Activated CD8-positive, alpha-beta memory T cell treated with anti-CD3 and anti-CD28 coated beads, Interleukin-2, amount 10 ng/mL, durations not matched to agents 7 days and 5 days (primary cell): ENCODE results near the gene TSPOAP1. TPM values are rescaled to one million over a fixed set of nuclear protein-coding genes. Genes with fewer than 3 reads are reported as not detected.

Source experiments
- ATAC-seq: fragments of 150-1000 bp; cut with Tn5 transposase; one replicate; pipeline ENCODE4 v1.10.0; 2021; ENCODE audit warnings: moderate library complexity
- CTCF ChIA-PET: fragments of 350-600 bp; sonication (Branson Sonifier 250); formaldehyde crosslinking; loops from one replicate; lab custom pipeline; 2021; ENCODE audit warnings: antibody characterized with exemption; lab: Charles Lee
- DNase-seq: peaks from one replicate; pipeline ENCODE4 v3.0.0-alpha.2; 2020
- H3K27ac Mint-ChIP-seq: one replicate; pipeline ENCODE4 v1.8.0; 2021; ENCODE audit warnings: mild to moderate bottlenecking, mixed read lengths
- H3K27me3 Mint-ChIP-seq: one replicate; pipeline ENCODE4 v1.8.0; 2021; ENCODE audit warnings: mixed read lengths
- H3K36me3 Mint-ChIP-seq: one replicate; pipeline ENCODE4 v1.8.0; 2021; ENCODE audit warnings: mild to moderate bottlenecking, mixed read lengths
- H3K4me1 Mint-ChIP-seq: one replicate; pipeline ENCODE4 v1.8.0; 2021; ENCODE audit warnings: mixed read lengths
- H3K4me3 Mint-ChIP-seq: one replicate; pipeline ENCODE4 v1.8.0; 2021; ENCODE audit warnings: mild to moderate bottlenecking, moderate library complexity, mixed read lengths
- H3K9me3 Mint-ChIP-seq: one replicate; pipeline ENCODE4 v1.8.0; 2022; ENCODE audit warnings: low read depth, mixed read lengths
- total RNA-seq, 2 experiments: library from RNA; stranded (reverse); gene quantifications; one replicate each; pipeline ENCODE4 v1.2.3, GENCODE V29; 2021

Gene TSPOAP1
- total RNA-seq, 2 experiments from 2014 or later = 25.6 to 66.3 TPM

DNA sequence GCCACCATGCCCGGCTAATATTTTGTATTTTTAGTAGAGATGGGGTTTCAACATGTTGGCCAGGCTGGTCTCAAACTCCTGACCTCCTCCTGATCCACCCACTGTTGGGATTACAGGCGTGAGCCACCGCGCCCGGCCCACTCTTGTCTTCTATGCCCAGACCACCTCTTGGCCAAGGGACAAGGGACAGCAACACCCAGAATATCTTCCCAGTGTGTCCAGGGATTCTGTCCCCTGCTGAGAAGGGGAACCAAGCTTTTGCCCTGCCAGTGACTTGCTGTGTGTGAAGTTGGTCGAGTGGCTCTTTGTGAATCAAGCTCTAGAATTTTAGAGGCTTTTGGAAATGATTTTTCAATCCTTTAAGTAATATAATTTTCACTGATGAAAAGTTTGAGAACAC, 46.2 kb downstream of the TSPOAP1 start:
- Mint-ChIP-seq H3K36me3 (no peaks in the 10 kb centered on the region), H3K4me3 (no peak overlapping the region), H3K4me1 (peaks cover 5% of the 10 kb centered on the region), H3K27ac (no peak overlapping the region), H3K9me3 (no peaks in the 10 kb centered on the region), H3K27me3 (peaks cover 42% of the 10 kb centered on the region)
- DNase-seq (peak; percentile 16), ATAC-seq (no peak)
- CTCF ChIA-PET = interaction anchor here (0.7 kb wide), 1 partner anchor 846 kb away, joined by 3 read pairs; no protein-coding TSS in a partner anchor

DNA sequence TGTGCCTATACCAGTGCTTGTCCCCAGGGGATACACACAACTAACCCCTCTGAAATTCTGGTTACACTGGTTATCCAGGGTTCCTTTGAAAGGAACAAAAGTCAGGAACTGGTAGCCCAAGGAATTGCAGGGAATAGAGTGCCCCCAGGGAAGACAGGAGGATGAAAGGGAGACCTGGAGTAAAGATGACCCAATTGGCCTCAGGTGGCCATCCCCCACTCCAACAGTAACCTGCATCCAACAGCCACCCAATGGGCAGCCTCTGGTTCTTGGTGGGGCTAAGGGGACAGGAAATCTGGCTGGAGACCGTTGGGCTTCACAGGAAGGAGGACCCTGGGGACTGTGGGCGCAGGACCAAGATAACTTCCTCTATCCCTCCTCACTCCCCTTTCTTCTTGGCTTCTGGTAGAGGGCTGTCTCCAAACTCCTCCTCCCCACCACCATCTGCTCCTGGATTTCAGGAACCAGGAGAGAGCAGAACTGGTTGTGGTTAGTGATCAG, 47.0 kb downstream of the TSPOAP1 start:
- peaks cover 5% of the 10 kb centered on the region for H3K4me1 Mint-ChIP-seq
- H3K27ac Mint-ChIP-seq = no peak overlapping the region
- CTCF ChIA-PET = no interaction called here
- H3K27me3 Mint-ChIP-seq = peaks cover 44% of the 10 kb centered on the region
- H3K9me3 Mint-ChIP-seq = no peaks in the 10 kb centered on the region
- DNase-seq = peak; percentile 28
- H3K36me3 Mint-ChIP-seq = no peaks in the 10 kb centered on the region
- no peak for ATAC-seq
- no peak overlapping the region for H3K4me3 Mint-ChIP-seq

DNA sequence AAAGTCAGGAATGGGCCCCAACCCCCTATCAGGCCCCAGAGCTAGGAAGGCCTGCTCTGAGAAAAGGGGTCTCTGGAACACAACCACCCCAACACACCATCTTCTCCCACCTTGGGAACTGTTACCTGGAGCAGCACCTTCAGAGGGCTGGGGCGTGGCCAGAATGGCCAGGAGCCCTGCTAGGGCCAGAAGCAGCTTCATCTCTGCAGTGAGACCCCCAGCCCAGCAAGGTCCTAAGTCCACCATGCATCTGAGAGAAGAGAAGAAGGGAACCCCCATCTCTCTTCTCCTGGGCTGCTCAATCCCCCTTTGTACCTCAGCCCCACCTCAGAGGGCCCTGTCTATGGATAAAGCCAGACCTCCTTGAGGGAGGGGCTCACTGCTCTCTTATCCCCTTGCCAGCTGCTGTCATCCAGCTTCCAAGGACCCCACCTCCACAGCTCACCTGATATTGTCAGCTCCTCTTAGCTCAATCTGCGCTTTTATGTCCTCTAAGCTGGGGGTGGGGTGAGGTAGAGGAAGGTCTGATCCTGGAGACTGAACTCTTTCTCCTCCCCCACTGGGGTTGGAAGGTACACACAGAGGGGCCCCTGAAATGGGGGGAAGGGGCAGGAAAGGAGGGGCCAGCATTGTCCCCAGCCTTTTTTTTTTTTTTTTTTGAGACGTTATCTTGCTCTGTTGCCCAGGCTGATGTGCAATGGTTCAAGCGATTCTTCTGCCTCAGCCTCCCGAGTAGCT, 47.9 kb downstream of the TSPOAP1 start, which contains the start of gene MPO:
MPO (minus strand) TSS at position 456 of the 738 bp plus-strand sequence; CDS start at position 279, 177 bp downstream.
- ATAC-seq (no peak), DNase-seq (peak; percentile 33)
- Mint-ChIP-seq H3K4me3 (no peak within 1 kb of the TSS), H3K36me3 (no peaks in the 10 kb centered on the region), H3K9me3 (no peaks in the 10 kb centered on the region), H3K27ac (no peak within 1 kb of the TSS), H3K27me3 (peaks cover 49% of the 10 kb centered on the region), H3K4me1 (peaks cover 5% of the 10 kb centered on the region)
- CTCF ChIA-PET = interaction anchor here (1.4 kb wide), 1 partner anchor 31 kb away, joined by 4 read pairs; no protein-coding TSS in a partner anchor

DNA sequence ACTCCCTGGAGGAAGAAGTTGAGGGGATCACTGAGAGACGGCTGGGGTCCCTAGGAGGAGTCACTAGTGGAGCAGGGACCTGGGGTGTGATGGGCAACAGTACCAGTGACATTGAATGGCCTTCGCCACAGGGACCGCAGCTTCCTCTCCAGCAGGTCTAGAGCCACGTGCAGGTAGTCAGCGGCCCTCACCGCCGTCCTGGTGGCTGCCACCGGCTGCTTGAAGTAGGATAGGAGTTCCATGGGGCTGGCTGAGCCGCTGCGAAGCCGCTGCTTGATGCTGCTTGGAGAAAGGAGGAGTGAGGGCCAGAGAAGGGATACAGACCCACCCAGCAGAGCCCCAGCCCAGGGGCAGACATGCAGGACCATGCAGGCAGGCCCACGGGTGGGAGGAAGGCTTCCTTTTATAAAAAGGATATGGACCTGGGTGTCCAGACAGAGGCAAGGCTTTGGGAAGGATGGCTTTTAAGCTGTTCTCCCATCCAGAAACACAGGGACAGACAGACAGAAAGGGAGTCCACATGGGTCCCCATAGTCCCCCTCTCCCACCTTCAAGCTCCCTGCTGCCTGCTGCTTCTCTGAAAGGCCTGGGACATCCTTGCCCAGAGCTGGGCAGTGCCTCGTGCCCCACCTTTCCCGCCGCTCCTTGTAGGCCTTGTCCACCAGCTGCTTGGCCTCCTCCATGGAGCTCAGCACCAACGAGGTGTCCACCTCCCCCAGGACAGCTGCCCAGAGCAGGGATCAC, 48.7 kb downstream of the TSPOAP1 start:
- CTCF ChIA-PET = interaction anchor here (1.4 kb wide), 1 partner anchor 30 kb away, joined by 4 read pairs; no protein-coding TSS in a partner anchor
- H3K27me3 Mint-ChIP-seq = peaks cover 47% of the 10 kb centered on the region
- peaks cover 5% of the 10 kb centered on the region for H3K4me1 Mint-ChIP-seq
- DNase-seq = no peak
- no peaks in the 10 kb centered on the region for H3K9me3 Mint-ChIP-seq
- H3K36me3 Mint-ChIP-seq = no peaks in the 10 kb centered on the region
- no peak overlapping the region for H3K27ac Mint-ChIP-seq
- peak; percentile 25 for ATAC-seq
- H3K4me3 Mint-ChIP-seq = no peak overlapping the region

DNA sequence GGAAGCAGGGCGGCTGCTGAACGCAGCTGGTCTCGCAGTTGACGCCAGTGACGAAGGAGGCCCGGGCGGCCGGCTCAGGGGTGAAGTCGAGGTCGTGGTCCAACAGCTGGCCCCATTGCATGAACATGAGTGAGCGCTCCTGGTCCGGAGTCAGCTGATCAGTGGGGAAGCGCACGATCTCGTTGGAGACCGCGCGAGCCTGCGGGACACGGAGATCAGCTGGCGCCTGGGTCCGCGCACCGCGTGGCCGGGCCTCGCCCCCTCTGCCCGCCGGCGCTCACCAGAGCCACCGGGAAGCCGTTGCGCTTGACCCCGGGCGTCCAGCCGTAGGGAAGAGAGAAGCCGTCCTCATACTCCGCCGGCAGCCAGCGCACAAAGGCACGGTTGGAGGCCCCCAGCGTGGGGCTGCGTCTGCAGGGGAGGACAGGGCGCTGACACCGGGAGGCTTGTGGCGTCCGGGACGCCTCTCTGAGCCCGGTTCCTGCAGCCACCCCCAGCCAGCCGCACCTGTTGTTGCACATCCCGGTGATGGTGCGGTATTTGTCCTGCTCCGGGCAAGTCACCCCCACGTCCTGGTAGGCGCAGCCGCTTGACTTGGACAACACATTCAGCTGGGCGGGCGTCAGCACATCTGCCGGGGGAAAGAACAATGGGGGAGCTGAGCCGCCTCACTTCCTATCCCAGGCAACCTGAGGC, 49.4 kb downstream of the TSPOAP1 start:
- H3K27ac Mint-ChIP-seq = no peak overlapping the region
- CTCF ChIA-PET = interaction anchor here (1.4 kb wide), 1 partner anchor 29 kb away, joined by 4 read pairs; no protein-coding TSS in a partner anchor
- ATAC-seq = no peak
- H3K36me3 Mint-ChIP-seq = no peaks in the 10 kb centered on the region
- peaks cover 5% of the 10 kb centered on the region for H3K4me1 Mint-ChIP-seq
- H3K4me3 Mint-ChIP-seq = no peak overlapping the region
- H3K9me3 Mint-ChIP-seq = no peaks in the 10 kb centered on the region
- peaks cover 47% of the 10 kb centered on the region for H3K27me3 Mint-ChIP-seq
- DNase-seq = peak; percentile 39

DNA sequence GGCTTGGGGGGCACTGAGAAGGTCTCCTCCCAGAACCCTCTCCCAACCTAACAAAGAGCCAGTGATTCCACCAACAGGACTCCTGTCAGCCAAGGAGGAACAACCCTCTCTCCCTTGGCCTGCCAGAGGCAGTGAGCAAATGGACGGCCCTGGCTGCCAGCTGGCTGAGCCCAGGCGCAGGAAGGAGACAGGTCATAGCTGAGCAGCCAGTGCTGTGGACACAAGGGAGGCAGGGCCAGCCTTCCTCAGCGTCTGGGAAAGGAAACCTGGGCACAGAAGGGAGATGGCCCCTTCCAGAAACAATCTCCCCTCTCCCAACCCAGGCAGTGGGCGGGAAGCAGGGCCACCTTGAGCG, 50.0 kb downstream of the TSPOAP1 start:
- CTCF ChIA-PET = no interaction called here
- peaks cover 9% of the 10 kb centered on the region for H3K4me1 Mint-ChIP-seq
- ATAC-seq = no peak
- H3K27me3 Mint-ChIP-seq = peaks cover 45% of the 10 kb centered on the region
- H3K36me3 Mint-ChIP-seq = no peaks in the 10 kb centered on the region
- H3K9me3 Mint-ChIP-seq = no peaks in the 10 kb centered on the region
- H3K4me3 Mint-ChIP-seq = no peak overlapping the region
- peak; percentile 26 for DNase-seq
- H3K27ac Mint-ChIP-seq = no peak overlapping the region

DNA sequence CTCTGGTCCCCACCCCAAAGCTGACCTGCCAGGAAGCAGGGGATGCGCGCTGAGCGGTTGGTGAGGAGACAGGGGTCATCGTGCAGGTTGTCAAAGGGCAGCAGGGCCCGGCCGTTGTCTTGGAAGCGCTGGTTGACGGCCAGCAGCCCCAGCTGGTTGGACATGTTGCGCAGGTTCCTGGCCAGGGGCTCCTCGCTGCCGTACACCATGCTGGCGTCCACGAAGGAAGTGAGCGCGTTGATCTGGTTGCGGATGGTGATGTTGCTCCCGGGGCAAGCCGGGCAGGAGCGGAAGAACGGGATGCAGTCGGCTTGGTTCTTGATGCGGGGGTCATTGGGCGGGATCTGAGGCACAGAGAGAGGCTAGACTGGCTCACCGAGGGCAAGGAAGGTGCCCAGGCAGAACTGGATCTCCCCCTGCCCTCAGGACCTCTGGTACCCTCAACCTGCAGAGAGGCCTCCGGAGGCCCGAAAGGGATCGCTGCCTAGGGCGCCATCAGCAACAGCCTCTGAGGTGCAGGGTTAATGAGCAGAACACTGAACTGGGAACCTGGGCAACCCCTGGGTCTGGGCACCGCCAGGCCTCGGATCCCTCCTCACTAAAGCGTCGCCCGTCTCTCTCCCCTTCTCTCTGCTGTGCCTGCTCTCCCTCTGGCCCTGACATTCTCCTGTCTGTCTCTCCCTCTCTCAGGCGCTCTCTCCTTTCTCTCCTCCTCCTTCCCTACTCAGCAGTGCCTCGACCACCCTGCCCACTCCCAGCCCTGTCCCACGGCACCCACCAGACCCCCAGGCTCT, 50.6 kb downstream of the TSPOAP1 start:
- CTCF ChIA-PET = interaction anchor here (1.8 kb wide), 1 partner anchor 24 kb away, joined by 5 read pairs; no protein-coding TSS in a partner anchor

DNA sequence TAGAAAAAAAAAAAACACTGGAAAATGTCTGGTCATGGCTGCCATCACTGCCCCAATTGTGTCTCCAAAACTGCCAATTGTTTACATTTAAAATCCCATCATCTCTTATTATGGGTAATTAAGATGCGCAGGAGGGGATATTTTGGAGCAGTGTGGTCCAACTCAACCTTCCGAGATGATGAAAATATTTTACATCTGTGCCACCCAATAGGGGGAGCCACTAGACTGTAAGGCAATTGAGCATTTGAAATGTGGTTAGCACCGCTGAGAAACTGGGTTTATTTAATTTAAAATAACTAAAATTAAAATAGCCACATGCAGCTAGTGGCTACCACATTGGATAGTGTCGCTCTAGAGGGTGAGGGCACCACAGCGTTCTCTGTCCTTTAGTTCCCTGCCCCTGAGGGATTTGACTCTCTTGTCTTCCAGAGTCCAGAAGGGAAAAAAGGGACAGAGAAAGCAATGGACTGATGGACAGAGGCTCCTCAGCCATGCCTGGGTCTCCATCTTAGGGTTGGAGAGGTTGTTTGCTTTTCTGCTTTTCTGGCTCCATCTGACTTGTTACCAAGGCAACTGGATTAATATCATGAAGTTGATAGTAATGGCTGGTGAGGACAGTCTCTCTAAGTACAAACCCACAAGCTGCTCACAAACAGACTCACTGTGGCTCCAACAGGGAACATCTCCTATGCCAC, 51.3 kb downstream of the TSPOAP1 start:
- no peaks in the 10 kb centered on the region for H3K9me3 Mint-ChIP-seq

More for the DNA sequence above, 50.6 kb downstream of the TSPOAP1 start:
- H3K9me3 Mint-ChIP-seq = no peaks in the 10 kb centered on the region
- ATAC-seq (no peak), DNase-seq (peak; percentile 9)
- peaks cover 15% of the 10 kb centered on the region for H3K4me1 Mint-ChIP-seq
- no peaks in the 10 kb centered on the region for H3K36me3 Mint-ChIP-seq
- no peak overlapping the region for H3K4me3 Mint-ChIP-seq
- H3K27ac Mint-ChIP-seq = no peak overlapping the region
- peaks cover 40% of the 10 kb centered on the region for H3K27me3 Mint-ChIP-seq

DNA sequence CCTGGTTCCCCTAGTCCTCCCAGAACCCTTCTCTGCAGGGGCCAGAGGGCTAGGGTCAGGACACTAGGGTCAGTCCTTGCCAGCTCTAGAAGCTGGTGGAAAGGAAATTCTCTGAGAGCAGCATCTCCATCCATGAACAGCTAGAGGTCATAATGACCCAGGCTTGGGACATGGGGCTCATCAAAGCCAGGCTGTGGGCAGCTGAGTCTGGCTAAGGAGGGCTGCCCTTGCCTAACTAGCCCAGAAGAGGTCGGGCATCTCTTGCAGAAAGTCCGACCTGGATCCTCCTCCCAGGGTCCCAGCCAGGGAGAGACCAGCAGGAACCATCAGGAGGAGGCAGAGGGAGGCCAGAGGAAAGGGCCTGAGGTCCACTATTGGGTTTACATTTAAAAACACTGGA, 52.2 kb downstream of the TSPOAP1 start:
- ATAC-seq = no peak
- Mint-ChIP-seq H3K4me1 (peaks cover 15% of the 10 kb centered on the region), H3K27ac (no peak overlapping the region)

More for the DNA sequence above, 51.3 kb downstream of the TSPOAP1 start:
- Mint-ChIP-seq H3K27ac (no peak overlapping the region), H3K4me3 (no peak overlapping the region), H3K27me3 (peaks cover 40% of the 10 kb centered on the region), H3K36me3 (no peaks in the 10 kb centered on the region), H3K4me1 (peaks cover 15% of the 10 kb centered on the region)
- no peak for DNase-seq
- ATAC-seq = no peak
- CTCF ChIA-PET = interaction anchor here (1.2 to 1.8 kb wide), 2 partner anchors 10 to 25 kb away, joined by 5 read pairs; no protein-coding TSS in a partner anchor

DNA sequence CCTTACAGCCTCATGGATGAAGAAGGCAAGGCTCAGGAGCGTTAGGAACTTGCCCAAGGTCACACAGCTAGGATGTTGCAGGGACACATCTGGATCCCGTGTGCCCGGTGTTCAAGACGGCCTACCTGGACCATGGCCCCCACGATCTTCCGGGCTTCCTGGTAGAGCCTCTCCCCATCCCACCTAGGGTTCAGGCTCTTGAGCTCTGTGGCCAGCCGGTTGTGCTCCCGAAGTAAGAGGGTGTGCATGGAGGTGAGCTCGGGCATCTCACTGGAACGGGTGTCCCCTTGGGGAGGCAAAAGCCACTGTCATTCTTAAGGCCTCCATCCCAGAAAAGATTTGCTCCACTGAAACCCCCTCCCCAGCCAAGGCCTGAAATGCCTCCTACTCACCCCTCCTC, 53.2 kb downstream of the TSPOAP1 start:
- Mint-ChIP-seq H3K4me1 (peaks cover 15% of the 10 kb centered on the region), H3K27me3 (peaks cover 31% of the 10 kb centered on the region), H3K27ac (no peak overlapping the region), H3K36me3 (no peaks in the 10 kb centered on the region), H3K9me3 (no peaks in the 10 kb centered on the region), H3K4me3 (no peak overlapping the region)
- DNase-seq (no peak), ATAC-seq (no peak)
- CTCF ChIA-PET = interaction anchor here (1.1 to 1.6 kb wide), 3 partner anchors 13 to 103 kb away, joined by 3 to 6 read pairs (median 4); no protein-coding TSS in a partner anchor

More for the DNA sequence above, 52.2 kb downstream of the TSPOAP1 start:
- CTCF ChIA-PET = interaction anchor here (1.0 to 1.8 kb wide), 5 partner anchors 11 to 102 kb away, joined by 3 to 6 read pairs (median 5); no protein-coding TSS in a partner anchor
- DNase-seq = no peak
- Mint-ChIP-seq H3K4me3 (no peak overlapping the region), H3K9me3 (no peaks in the 10 kb centered on the region), H3K27me3 (peaks cover 36% of the 10 kb centered on the region), H3K36me3 (no peaks in the 10 kb centered on the region)

DNA sequence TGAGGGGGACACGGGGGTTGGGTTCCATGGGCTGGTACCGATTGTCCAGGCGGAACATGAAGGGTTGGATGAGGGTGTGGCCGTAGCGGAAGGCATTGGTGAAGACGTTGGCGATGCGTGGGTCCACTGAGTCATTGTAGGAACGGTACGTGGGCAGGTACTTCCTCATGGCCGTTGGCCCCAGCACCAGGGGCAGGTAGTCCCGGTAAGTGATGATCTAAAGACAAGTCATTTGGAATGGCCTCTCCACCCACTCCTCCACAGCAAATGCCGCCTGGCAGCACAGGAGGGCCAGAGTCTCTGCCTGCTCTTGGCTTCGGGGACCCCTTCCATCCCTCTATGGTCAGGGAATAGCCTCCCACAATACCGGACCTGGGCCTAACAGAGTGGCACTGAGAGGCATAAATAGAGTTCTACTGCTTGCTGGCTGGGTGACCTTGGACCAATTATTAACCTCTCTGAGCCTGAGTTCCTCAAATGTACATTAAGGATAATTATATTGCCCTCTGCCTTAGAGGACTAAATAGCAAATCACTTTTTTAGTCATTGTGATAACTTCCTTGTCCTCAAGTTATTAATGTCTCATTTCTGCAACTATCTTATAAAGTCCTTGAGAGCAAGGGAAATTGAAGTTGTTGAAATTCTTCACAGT, 55.0 kb downstream of the TSPOAP1 start:
- no peak overlapping the region for H3K27ac Mint-ChIP-seq
- no peak for ATAC-seq
- DNase-seq = peak; percentile 40
- H3K9me3 Mint-ChIP-seq = no peaks in the 10 kb centered on the region
- peaks cover 10% of the 10 kb centered on the region for H3K4me1 Mint-ChIP-seq
- H3K36me3 Mint-ChIP-seq = no peaks in the 10 kb centered on the region
- H3K4me3 Mint-ChIP-seq = no peak overlapping the region
- CTCF ChIA-PET = no interaction called here
- H3K27me3 Mint-ChIP-seq = peaks cover 16% of the 10 kb centered on the region
